CD14-positive monocyte (primary cell): ENCODE data around the gene ARFGAP2. TPM values are rescaled to one million over a fixed set of nuclear protein-coding genes. Genes with fewer than 3 reads are reported as not detected.

ENCODE experiments used
- DNase-seq, 3 donors: peaks; one replicate each; pipeline ENCODE4 v3.0.0-alpha.2; 2011 to 2022
- H2AFZ ChIP-seq: 2 replicates; pipeline ENCODE4 v1.6.0; 2012; ENCODE audit warnings: mild to moderate bottlenecking, low read depth, low read length, inconsistent platforms; ENCODE audit not compliant: insufficient read depth, poor library complexity, severe bottlenecking
- H3K27ac ChIP-seq, 2 donors: 1 replicate in 1 of 2; 2 replicates in 1 of 2; pipeline ENCODE4 v1.5.1; 2012 to 2013; ENCODE audit warnings: low read length in 2 of 2, control low read depth in 1 of 2, inconsistent platforms in 1 of 2, low read depth in 1 of 2, mild to moderate bottlenecking in 1 of 2
- H3K27me3 ChIP-seq, 2 donors: one replicate each; pipeline versions ENCODE4 v1.6.0 to v1.6.1; 2011 to 2013; ENCODE audit warnings: low read length in 2 of 2; ENCODE audit not compliant: control insufficient read depth in 2 of 2, insufficient read depth in 2 of 2
- H3K36me3 ChIP-seq, 2 donors: replicated peaks in 1 of 2; 1 replicate in 1 of 2; 2 replicates in 1 of 2; pipeline versions ENCODE4 v1.5.1 to v1.6.1; 2012 to 2013; ENCODE audit warnings: low read length in 2 of 2, control low read depth in 1 of 2, inconsistent platforms in 1 of 2, mild to moderate bottlenecking in 1 of 2; ENCODE audit not compliant: insufficient read depth in 2 of 2, control insufficient read depth in 1 of 2
- H3K4me1 ChIP-seq, 2 donors: 1 replicate in 1 of 2; 2 replicates in 1 of 2; pipeline versions ENCODE4 v1.5.1 to v1.6.1; 2012 to 2013; ENCODE audit warnings: low read length in 2 of 2, control low read depth in 1 of 2, inconsistent platforms in 1 of 2, mild to moderate bottlenecking in 1 of 2, moderate library complexity in 1 of 2; ENCODE audit not compliant: insufficient read depth in 2 of 2, control insufficient read depth in 1 of 2
- H3K4me2 ChIP-seq: replicated peaks from 2 replicates; pipeline ENCODE3; 2012; ENCODE audit warnings: low read length, moderate library complexity, mild to moderate bottlenecking; ENCODE audit not compliant: poor library complexity, severe bottlenecking; ENCODE audit errors: extremely low read depth
- H3K4me3 ChIP-seq, 3 experiments: fragments of 200-600 bp in 1 of 3; sonication (generic) in 1 of 3; replicated peaks in 1 of 3; 1 replicate in 2 of 3; 2 replicates in 1 of 3; pipeline ENCODE4 v1.5.1; 2011 to 2013; ENCODE audit warnings: low read length in 3 of 3, mild to moderate bottlenecking in 3 of 3, control low read depth in 2 of 3, low read depth in 2 of 3, inconsistent platforms in 1 of 3, moderate library complexity in 1 of 3
- H3K79me2 ChIP-seq: 2 replicates; pipeline ENCODE4 v1.6.0; 2012; ENCODE audit warnings: mild to moderate bottlenecking, control low read depth, inconsistent platforms, low read length, moderate library complexity; ENCODE audit not compliant: insufficient read depth
- H3K9ac ChIP-seq: 2 replicates; pipeline ENCODE4 v1.6.0; 2017; ENCODE audit warnings: low read length, mild to moderate bottlenecking; ENCODE audit not compliant: insufficient read depth, poor library complexity, severe bottlenecking
- H3K9me3 ChIP-seq, 2 donors: replicated peaks in 1 of 2; 1 replicate in 1 of 2; 2 replicates in 1 of 2; pipeline versions ENCODE4 v1.5.1 to v1.6.1; 2012 to 2013; ENCODE audit warnings: low read length in 2 of 2, control low read depth in 1 of 2; ENCODE audit not compliant: control insufficient read depth in 1 of 2, insufficient read depth in 1 of 2
- H4K20me1 ChIP-seq: 2 replicates; pipeline ENCODE4 v1.6.0; 2012; ENCODE audit warnings: mild to moderate bottlenecking, low read length, control low read depth, moderate library complexity; ENCODE audit not compliant: insufficient read depth
- H3K27ac Mint-ChIP-seq, 7 donors: one replicate each; pipeline ENCODE4 v1.8.0; 2020; ENCODE audit warnings: mild to moderate bottlenecking in 7 of 7, mixed read lengths in 7 of 7, moderate library complexity in 6 of 7, inconsistent platforms in 2 of 7
- H3K27me3 Mint-ChIP-seq, 3 donors: one replicate each; pipeline ENCODE4 v1.8.0; 2021 to 2022; ENCODE audit warnings: low read depth in 3 of 3, mild to moderate bottlenecking in 3 of 3, mixed read lengths in 3 of 3, moderate library complexity in 3 of 3, inconsistent platforms in 1 of 3
- H3K36me3 Mint-ChIP-seq, 2 donors: one replicate each; pipeline ENCODE4 v1.8.0; 2020; ENCODE audit warnings: mixed read lengths in 2 of 2, inconsistent platforms in 1 of 2, mild to moderate bottlenecking in 1 of 2
- H3K4me1 Mint-ChIP-seq: one replicate; pipeline ENCODE4 v1.8.0; 2020; ENCODE audit warnings: mild to moderate bottlenecking, mixed read lengths
- H3K4me3 Mint-ChIP-seq, 2 donors: one replicate each; pipeline ENCODE4 v1.8.0; 2020; ENCODE audit warnings: mild to moderate bottlenecking in 2 of 2, mixed read lengths in 2 of 2, moderate library complexity in 1 of 2
- H3K9me3 Mint-ChIP-seq, 7 donors: one replicate each; pipeline ENCODE4 v1.8.0; 2020 to 2022; ENCODE audit warnings: mixed read lengths in 7 of 7, mild to moderate bottlenecking in 6 of 7, moderate library complexity in 6 of 7, inconsistent platforms in 2 of 7
- CTCF ChIP-seq: fragments of 200-600 bp; IDR thresholded peaks from one replicate; pipeline ENCODE4 v1.8.0; 2022; ENCODE audit warnings: antibody characterized with exemption, mild to moderate bottlenecking
- WGBS: methylation state at CpG from one replicate; pipeline ENCODE4 v1.1.5; 2013; ENCODE audit warnings: missing lambda C conversion rate; ENCODE audit not compliant: insufficient coverage; 5-methylcytosine and 5-hydroxymethylcytosine counted together
- intact Hi-C, 2 donors: fragments of 100-400 bp; cut with micrococcal nuclease; formaldehyde crosslinking; loops; one replicate each; pipeline versions ENCODE4 v1.15.0 to v1.15.1; 2023
- polyA plus RNA-seq, 3 donors: library from polyadenylated mRNA; depleted of rRNA in 1 of 3; unstranded in 2 of 3; stranded (reverse) in 1 of 3; fragments of 300-500 nt in 2 of 3; fragments of >200 nt in 1 of 3; fragmentation: Illumina TruSeq in 2 of 3; gene quantifications; 1 replicate in 2 of 3; 2 replicates in 1 of 3; pipeline ENCODE4 v1.2.3, GENCODE V29; 2012 to 2021

Gene ARFGAP2
- polyA plus RNA-seq, 3 donors = 59.7 to 129 (median 61.0) TPM

DNA sequence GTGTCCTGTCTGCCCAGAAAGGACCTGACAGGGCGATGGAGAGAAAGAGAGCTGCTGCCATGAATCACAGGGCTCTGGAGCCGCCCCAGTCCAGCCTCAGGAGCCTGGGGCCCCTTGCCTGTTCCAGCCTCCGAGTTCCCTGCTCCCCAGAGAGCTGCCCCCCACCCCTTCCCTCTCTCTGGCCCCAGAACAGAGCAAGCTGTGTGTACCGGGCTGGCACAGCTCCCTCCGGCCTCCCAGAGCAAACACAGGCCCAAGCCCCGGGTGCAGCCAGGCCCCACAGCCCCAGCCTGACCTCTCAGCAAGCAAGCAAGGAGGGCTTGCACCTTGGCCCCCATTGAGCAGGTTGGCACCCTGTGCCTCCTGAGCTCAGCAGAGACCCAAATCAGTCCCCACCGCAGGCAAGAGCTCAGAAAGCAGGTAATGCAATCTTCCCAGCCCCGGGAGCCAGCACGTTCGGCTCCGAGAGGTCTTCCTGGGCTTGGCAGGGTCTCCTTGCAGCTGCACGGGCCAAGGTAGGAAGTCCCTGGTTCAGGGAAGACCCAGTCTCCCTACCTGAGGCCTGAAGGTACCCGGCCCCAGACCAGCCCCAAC lies 8.1 kb upstream of the ARFGAP2 start:
- Mint-ChIP-seq H3K9me3 (peaks cover 0 to 14% (median 1%) of the 10 kb centered on the region in 7 donors), H3K4me3 (peak overlapping the region in 1 of 2 donors; percentile 76), H3K27ac (no peak overlapping the region), H3K36me3 (no peaks in the 10 kb centered on the region), H3K4me1 (peaks cover 14% of the 10 kb centered on the region), H3K27me3 (peaks cover 43 to 56% (median 47%) of the 10 kb centered on the region in 3 donors)
- 93% methylated on average over 13 of the region's 13 CpGs for WGBS
- no peak overlapping the region for H3K27ac ChIP-seq
- no peak for TF ChIP-seq CTCF
- H3K9ac ChIP-seq = no peak overlapping the region
- H3K79me2 ChIP-seq = no peaks in the 10 kb centered on the region
- no peak overlapping the region for H3K4me3 ChIP-seq
- H4K20me1 ChIP-seq = no peaks in the 10 kb centered on the region
- no peaks in the 10 kb centered on the region for H3K36me3 ChIP-seq
- peaks cover 29 to 55% of the 10 kb centered on the region in 2 donors for H3K27me3 ChIP-seq
- H3K4me2 ChIP-seq = no peak overlapping the region
- intact Hi-C loops = no loop called here
- H3K4me1 ChIP-seq = peaks cover 20 to 23% of the 10 kb centered on the region in 2 donors
- peaks cover 0 to 6% of the 10 kb centered on the region in 2 donors for H3K9me3 ChIP-seq
- H2AFZ ChIP-seq = no peak overlapping the region
- no peak for DNase-seq

- no peak overlapping the region for H3K4me3 ChIP-seq
- peaks cover 17% of the 10 kb centered on the region for H3K4me1 Mint-ChIP-seq
- peak overlapping the region in 1 of 7 donors; percentile 4 for H3K27ac Mint-ChIP-seq
- no peak for DNase-seq
- peaks cover 0 to 14% (median 2%) of the 10 kb centered on the region in 7 donors for H3K9me3 Mint-ChIP-seq
- H3K27me3 ChIP-seq = peaks cover 29 to 48% of the 10 kb centered on the region in 2 donors
- H3K27me3 Mint-ChIP-seq = peaks cover 37 to 49% (median 41%) of the 10 kb centered on the region in 3 donors
- H3K36me3 ChIP-seq = no peaks in the 10 kb centered on the region
- H3K4me1 ChIP-seq = peaks cover 20 to 23% of the 10 kb centered on the region in 2 donors
- intact Hi-C loops = no loop called here
- no peak for TF ChIP-seq CTCF
- no peak overlapping the region for H3K4me2 ChIP-seq
- H3K4me3 Mint-ChIP-seq = peak overlapping the region in 1 of 2 donors; percentile 51
- 91% methylated on average over 6 of the region's 7 CpGs for WGBS
- H3K79me2 ChIP-seq = no peaks in the 10 kb centered on the region
- peaks cover 0 to 6% of the 10 kb centered on the region in 2 donors for H3K9me3 ChIP-seq
- H2AFZ ChIP-seq = no peak overlapping the region
- H3K36me3 Mint-ChIP-seq = no peaks in the 10 kb centered on the region
- H4K20me1 ChIP-seq = no peaks in the 10 kb centered on the region
- no peak overlapping the region for H3K9ac ChIP-seq
- H3K27ac ChIP-seq = no peak overlapping the region
Observed at GRCh38 chr11:47183969-47184368, 7.3 kb upstream of the ARFGAP2 start.
